NOMO-1 (cell line): ENCODE results near the gene RSPH6A.

ENCODE experiments used
- DNase-seq, 2 experiments: peaks; one replicate each; lab custom pipeline; 2025; ENCODE audit not compliant: unreplicated experiment in 2 of 2; lab: John Stamatoyannopoulos, UW

Gene RSPH6A

GRCh38 chr19:45825917-45826893, 11.1 kb upstream of the RSPH6A start:
- DNase-seq: no peak

- no peak for DNase-seq
These were observed 10.1 kb upstream of the RSPH6A start for GRCh38 chr19:45825263-45825605.

- DNase-seq: no peak
These were observed 9.6 kb upstream of the RSPH6A start for GRCh38 chr19:45824531-45825262.

GRCh38 chr19:45824041-45824471, 8.9 kb upstream of the RSPH6A start:
- no peak for DNase-seq

- DNase-seq: no peak
These were observed 8.1 kb upstream of the RSPH6A start for GRCh38 chr19:45823182-45823581.

GRCh38 chr19:45822716-45823115, 7.6 kb upstream of the RSPH6A start:
- no peak for DNase-seq

GRCh38 chr19:45821570-45821969, 6.5 kb upstream of the RSPH6A start:
- DNase-seq: no peak

- DNase-seq: no peak
These were observed 6.0 kb upstream of the RSPH6A start for GRCh38 chr19:45821103-45821521.

GRCh38 chr19:45820413-45821102, 5.5 kb upstream of the RSPH6A start:
- no peak for DNase-seq

GRCh38 chr19:45819769-45820168, 4.7 kb upstream of the RSPH6A start:
- DNase-seq: no peak

GRCh38 chr19:45817725-45818301, 2.7 kb upstream of the RSPH6A start:
- DNase-seq: no peak

GRCh38 chr19:45817010-45817724, 2.1 kb upstream of the RSPH6A start:
- peak; percentile 91 to 93 for DNase-seq

GRCh38 chr19:45816236-45817009, 1.3 kb upstream of the RSPH6A start:
- no peak for DNase-seq

GRCh38 chr19:45815481-45816216, 541 bp upstream of the RSPH6A start:
- no peak for DNase-seq

- no peak for DNase-seq
These were observed 835 bp downstream of the RSPH6A start for GRCh38 chr19:45814166-45814780.

GRCh38 chr19:45812297-45812696, 2.8 kb downstream of the RSPH6A start:
- no peak for DNase-seq

GRCh38 chr19:45809643-45810159, 5.4 kb downstream of the RSPH6A start:
- peak; percentile 22 to 59 for DNase-seq

GRCh38 chr19:45805719-45806118, 9.4 kb downstream of the RSPH6A start:
- no peak for DNase-seq
